Chondrocyte (in vitro differentiated cells): Measurements from ENCODE around the gene TMTC1. TPM values are rescaled to one million over a fixed set of nuclear protein-coding genes. Genes with fewer than 3 reads are reported as not detected.

Experiments used
- DNase-seq: peaks from one replicate; pipeline ENCODE4 v3.0.0; 2021; ENCODE audit warnings: mixed read lengths, low spot score
- H3K27ac Mint-ChIP-seq: one replicate; pipeline ENCODE4 v1.8.0; 2021; ENCODE audit warnings: mild to moderate bottlenecking, moderate library complexity, mixed read lengths; ENCODE audit not compliant: unreplicated experiment
- H3K27me3 Mint-ChIP-seq: 2 replicates; pipeline ENCODE4 v1.8.0; 2021; ENCODE audit warnings: low read depth, mixed read lengths
- H3K36me3 Mint-ChIP-seq: 2 replicates; pipeline ENCODE4 v1.8.0; 2021; ENCODE audit warnings: low read depth, mixed read lengths
- H3K4me1 Mint-ChIP-seq: 2 replicates; pipeline ENCODE4 v1.8.0; 2021; ENCODE audit warnings: low read depth, mild to moderate bottlenecking, mixed read lengths
- H3K4me3 Mint-ChIP-seq: one replicate; pipeline ENCODE4 v1.8.0; 2021; ENCODE audit warnings: mild to moderate bottlenecking, moderate library complexity, mixed read lengths; ENCODE audit not compliant: unreplicated experiment
- H3K9me3 Mint-ChIP-seq: 2 replicates; pipeline ENCODE4 v1.8.0; 2021; ENCODE audit warnings: low read depth, mixed read lengths
- total RNA-seq: library from RNA; stranded (reverse); gene quantifications from 3 replicates; pipeline ENCODE4 v1.2.1, GENCODE V29; 2021
- TF ChIP-seq, protein P1 (sequence below): fragments of 200-600 bp; sonication (generic); IDR thresholded peaks from 2 replicates; pipeline ENCODE4 v1.5.0; 2021; ENCODE audit warnings: antibody characterized with exemption, mild to moderate bottlenecking, moderate library complexity

The TMTC1 gene
- total RNA-seq, 1 donor from 2014 or later: 25.2 TPM

DNA sequence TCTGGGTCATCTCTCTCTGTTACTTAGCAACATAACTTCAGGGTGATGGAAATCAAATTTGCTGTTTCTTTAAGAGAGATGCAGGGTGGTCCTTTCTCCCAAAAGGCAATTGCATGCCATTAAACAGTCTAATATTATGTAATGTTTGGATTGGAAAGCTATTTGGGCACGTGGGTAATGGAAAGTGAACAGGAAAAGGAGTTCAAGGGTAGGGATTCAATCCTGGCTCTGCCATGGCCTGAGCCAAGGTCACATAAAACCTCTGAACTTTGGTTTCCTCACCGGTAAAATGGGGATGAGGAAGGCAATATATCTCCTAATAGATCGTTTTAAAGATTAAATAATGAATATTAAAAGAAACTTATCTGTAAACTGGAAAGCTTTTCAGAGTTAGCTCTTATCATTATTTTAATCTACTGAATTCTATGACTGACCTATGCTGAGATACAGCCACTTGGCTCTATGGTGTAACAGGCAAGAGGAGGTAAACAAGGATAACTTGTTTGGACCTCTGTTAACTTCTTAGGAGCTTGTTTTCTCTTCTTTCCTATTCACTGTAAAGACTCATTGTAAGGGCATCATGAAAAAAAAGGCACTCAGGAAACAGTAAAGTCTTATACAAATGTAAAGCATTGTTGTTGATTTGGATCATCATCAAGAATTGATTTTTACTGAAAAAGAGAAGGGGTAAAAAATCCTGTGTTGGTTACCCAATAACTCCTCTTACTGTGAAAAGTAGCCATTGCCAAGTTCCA is 230.6 kb downstream of the TMTC1 start:
- Mint-ChIP-seq H3K27ac (no peak overlapping the region), H3K9me3 (no peaks in the 10 kb centered on the region), H3K4me3 (no peak overlapping the region), H3K27me3 (no peaks in the 10 kb centered on the region), H3K4me1 (peaks cover 8% of the 10 kb centered on the region), H3K36me3 (peaks cover 13% of the 10 kb centered on the region)
- DNase-seq: no peak
- TF ChIP-seq, protein P1, sequence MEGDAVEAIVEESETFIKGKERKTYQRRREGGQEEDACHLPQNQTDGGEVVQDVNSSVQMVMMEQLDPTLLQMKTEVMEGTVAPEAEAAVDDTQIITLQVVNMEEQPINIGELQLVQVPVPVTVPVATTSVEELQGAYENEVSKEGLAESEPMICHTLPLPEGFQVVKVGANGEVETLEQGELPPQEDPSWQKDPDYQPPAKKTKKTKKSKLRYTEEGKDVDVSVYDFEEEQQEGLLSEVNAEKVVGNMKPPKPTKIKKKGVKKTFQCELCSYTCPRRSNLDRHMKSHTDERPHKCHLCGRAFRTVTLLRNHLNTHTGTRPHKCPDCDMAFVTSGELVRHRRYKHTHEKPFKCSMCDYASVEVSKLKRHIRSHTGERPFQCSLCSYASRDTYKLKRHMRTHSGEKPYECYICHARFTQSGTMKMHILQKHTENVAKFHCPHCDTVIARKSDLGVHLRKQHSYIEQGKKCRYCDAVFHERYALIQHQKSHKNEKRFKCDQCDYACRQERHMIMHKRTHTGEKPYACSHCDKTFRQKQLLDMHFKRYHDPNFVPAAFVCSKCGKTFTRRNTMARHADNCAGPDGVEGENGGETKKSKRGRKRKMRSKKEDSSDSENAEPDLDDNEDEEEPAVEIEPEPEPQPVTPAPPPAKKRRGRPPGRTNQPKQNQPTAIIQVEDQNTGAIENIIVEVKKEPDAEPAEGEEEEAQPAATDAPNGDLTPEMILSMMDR: no peak

DNA sequence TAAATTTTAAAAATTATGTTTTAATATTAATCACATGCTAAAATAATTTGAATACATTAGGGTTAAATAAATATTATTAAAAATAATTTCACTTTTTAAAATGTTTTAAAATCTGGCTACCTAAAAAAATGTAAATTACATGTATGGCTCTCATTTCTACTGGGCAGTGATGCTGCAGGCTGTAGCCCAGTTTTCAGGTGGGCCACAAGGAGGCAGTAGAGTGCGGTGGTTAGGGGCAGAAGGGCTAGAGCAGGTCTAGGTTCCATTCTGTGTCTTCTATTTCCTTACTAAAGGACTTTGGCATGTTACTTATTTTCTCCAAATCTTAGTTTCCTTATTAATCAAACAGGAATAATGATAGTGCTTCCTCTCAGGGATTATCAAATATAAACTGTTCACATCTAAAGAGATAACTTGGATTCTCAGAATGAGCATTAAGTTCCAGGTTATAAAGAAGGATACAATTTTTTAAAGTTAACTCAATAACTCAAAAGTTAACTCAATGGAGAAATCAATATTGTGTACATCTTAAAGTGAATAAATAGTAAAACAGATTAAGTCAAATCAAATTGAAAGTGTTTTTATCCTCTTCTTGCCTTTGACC is 231.3 kb downstream of the TMTC1 start:
- Mint-ChIP-seq H3K27me3 (no peaks in the 10 kb centered on the region), H3K4me1 (peaks cover 8% of the 10 kb centered on the region), H3K27ac (no peak overlapping the region), H3K9me3 (no peaks in the 10 kb centered on the region), H3K4me3 (no peak overlapping the region), H3K36me3 (peaks cover 16% of the 10 kb centered on the region)
- no peak for DNase-seq
- TF ChIP-seq, protein P1: peak; percentile 96

DNA sequence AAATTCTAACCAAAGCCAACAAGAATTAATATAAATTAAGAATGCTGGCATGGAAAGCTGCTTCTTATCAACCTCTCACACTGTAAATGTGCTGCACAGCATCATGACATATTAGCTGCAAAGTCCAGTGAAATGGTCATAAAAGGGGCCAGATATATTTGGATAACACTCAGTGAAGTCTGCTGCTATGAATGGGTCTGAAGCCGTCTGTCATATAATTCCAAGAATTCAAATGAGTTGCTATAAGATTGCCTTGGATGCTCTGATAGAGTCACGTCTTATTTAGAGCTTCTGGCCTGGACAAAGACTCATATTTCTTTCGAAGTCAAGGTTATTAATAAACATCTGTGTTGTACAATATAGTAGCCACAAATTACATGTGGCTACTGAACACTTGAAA is 231.9 kb downstream of the TMTC1 start:
- H3K4me1 Mint-ChIP-seq: peaks cover 11% of the 10 kb centered on the region
- no peak overlapping the region for H3K4me3 Mint-ChIP-seq
- H3K9me3 Mint-ChIP-seq: no peaks in the 10 kb centered on the region
- TF ChIP-seq, protein P1: no peak
- peaks cover 15% of the 10 kb centered on the region for H3K36me3 Mint-ChIP-seq
- H3K27ac Mint-ChIP-seq: no peak overlapping the region
- no peak for DNase-seq
- no peaks in the 10 kb centered on the region for H3K27me3 Mint-ChIP-seq

DNA sequence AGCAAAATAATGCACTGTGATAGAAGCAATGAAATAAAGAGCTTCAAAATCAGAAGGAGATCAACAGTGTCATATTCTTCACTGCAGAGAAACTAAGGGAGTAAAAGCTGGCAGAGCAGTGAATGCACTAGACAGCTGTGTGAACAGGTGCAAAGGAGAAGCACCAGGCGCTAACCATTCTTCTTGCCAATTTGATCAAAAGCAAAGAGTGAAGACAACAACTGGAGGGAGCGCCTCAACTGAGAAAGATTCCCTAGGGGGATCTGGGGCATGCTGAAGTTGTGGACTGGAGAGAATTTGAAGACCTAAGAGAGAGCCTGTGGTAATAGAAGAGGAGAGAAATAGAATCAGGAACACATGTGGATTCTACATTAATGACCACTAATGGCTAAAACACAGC is 235.9 kb downstream of the TMTC1 start:
- no peaks in the 10 kb centered on the region for H3K27me3 Mint-ChIP-seq
- H3K4me1 Mint-ChIP-seq: peaks cover 17% of the 10 kb centered on the region
- peaks cover 11% of the 10 kb centered on the region for H3K36me3 Mint-ChIP-seq
- TF ChIP-seq, protein P1: no peak
- H3K27ac Mint-ChIP-seq: no peak overlapping the region
- H3K9me3 Mint-ChIP-seq: no peaks in the 10 kb centered on the region
- H3K4me3 Mint-ChIP-seq: no peak overlapping the region
- DNase-seq: no peak

DNA sequence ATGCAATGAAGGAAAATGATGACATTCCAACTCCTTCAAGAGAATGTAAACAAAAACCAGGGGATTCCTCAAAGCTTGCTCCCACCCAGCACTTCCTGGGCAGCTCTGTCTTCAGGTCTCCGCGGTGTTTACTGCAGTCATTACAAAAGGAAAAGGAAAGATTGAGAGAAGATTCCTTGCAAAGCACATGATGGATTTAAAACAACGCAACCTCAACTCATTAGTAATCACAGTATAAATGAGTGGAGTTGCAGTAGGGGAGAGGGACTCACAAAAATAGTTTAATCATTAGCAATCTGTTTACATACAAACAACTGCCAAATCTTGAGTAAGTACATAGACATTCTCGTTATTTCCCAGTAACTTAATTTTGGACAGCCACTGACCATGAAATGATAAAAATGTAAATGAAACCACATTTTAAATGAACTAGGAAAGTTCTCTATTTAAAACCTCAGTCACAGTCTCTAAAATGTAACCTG is 236.6 kb downstream of the TMTC1 start:
- no peaks in the 10 kb centered on the region for H3K27me3 Mint-ChIP-seq
- H3K36me3 Mint-ChIP-seq: peaks cover 11% of the 10 kb centered on the region
- no peak for DNase-seq
- H3K4me3 Mint-ChIP-seq: no peak overlapping the region
- peaks cover 17% of the 10 kb centered on the region for H3K4me1 Mint-ChIP-seq
- no peak overlapping the region for H3K27ac Mint-ChIP-seq
- TF ChIP-seq, protein P1: no peak
- H3K9me3 Mint-ChIP-seq: no peaks in the 10 kb centered on the region
